Cardiac muscle cell (in vitro differentiated cells and primary cell): ENCODE results near the gene CYB5R2. TPM values are rescaled to one million over a fixed set of nuclear protein-coding genes. Genes with fewer than 3 reads are reported as not detected.
A peak's percentile ranks its signal among the peaks of the same experiment; 100 is the strongest.

Experiments used
- DNase-seq, 2 donors: peaks; one replicate each; pipeline versions ENCODE4 v3.0.0 to v3.0.0-alpha.2; 2010 to 2017; ENCODE audit warnings: low read depth in 1 of 2, low spot score in 1 of 2
- H3K27ac ChIP-seq: fragments of 200-600 bp; sonication (generic); 2 replicates; pipeline ENCODE4 v1.5.1; 2016
- H3K27me3 ChIP-seq: fragments of 200-600 bp; sonication (generic); 2 replicates; pipeline ENCODE4 v1.6.0; 2016; ENCODE audit warnings: control low read depth
- H3K36me3 ChIP-seq: fragments of 200-600 bp; sonication (generic); 2 replicates; pipeline ENCODE4 v1.5.1; 2016; ENCODE audit warnings: control low read depth
- H3K4me1 ChIP-seq: fragments of 200-600 bp; sonication (generic); 2 replicates; pipeline ENCODE4 v1.8.1; 2017; ENCODE audit warnings: low read depth, mild to moderate bottlenecking, mixed run types
- H3K4me3 ChIP-seq: fragments of 200-600 bp; sonication (generic); 2 replicates; pipeline ENCODE4 v1.5.1; 2016; ENCODE audit warnings: mild to moderate bottlenecking
- H3K9me3 ChIP-seq: fragments of 200-600 bp; sonication (generic); 2 replicates; pipeline ENCODE4 v1.5.1; 2017; ENCODE audit warnings: low read depth, mild to moderate bottlenecking, control low read depth
- polyA plus RNA-seq: library from polyadenylated mRNA; unstranded; fragments of >200 nt; fragmentation: Nextera tagmentation; extraction: Ambion mirVana; gene quantifications from 2 replicates; pipeline ENCODE4 v1.2.1, GENCODE V29; 2016
- total RNA-seq: library from RNA; depleted of rRNA; stranded (reverse); fragments of >200 nt; gene quantifications from 2 replicates; pipeline ENCODE4 v1.2.3, GENCODE V29; 2016
- TF ChIP-seq, protein P1 (sequence below): IDR thresholded peaks from 2 replicates; pipeline ENCODE4 v1.5.1; 2012; ENCODE audit warnings: low read depth, mild to moderate bottlenecking, low read length

CYB5R2 gene
- total and polyA plus RNA-seq, 2 experiments from 2014 or later = 4.1 to 4.5 TPM

- H3K4me1 ChIP-seq = no peaks in the 10 kb centered on the region
- DNase-seq = no peak
- H3K4me3 ChIP-seq = no peak overlapping the region
- no peaks in the 10 kb centered on the region for H3K27me3 ChIP-seq
- no peaks in the 10 kb centered on the region for H3K36me3 ChIP-seq
- H3K27ac ChIP-seq = no peak overlapping the region
- TF ChIP-seq, protein P1, sequence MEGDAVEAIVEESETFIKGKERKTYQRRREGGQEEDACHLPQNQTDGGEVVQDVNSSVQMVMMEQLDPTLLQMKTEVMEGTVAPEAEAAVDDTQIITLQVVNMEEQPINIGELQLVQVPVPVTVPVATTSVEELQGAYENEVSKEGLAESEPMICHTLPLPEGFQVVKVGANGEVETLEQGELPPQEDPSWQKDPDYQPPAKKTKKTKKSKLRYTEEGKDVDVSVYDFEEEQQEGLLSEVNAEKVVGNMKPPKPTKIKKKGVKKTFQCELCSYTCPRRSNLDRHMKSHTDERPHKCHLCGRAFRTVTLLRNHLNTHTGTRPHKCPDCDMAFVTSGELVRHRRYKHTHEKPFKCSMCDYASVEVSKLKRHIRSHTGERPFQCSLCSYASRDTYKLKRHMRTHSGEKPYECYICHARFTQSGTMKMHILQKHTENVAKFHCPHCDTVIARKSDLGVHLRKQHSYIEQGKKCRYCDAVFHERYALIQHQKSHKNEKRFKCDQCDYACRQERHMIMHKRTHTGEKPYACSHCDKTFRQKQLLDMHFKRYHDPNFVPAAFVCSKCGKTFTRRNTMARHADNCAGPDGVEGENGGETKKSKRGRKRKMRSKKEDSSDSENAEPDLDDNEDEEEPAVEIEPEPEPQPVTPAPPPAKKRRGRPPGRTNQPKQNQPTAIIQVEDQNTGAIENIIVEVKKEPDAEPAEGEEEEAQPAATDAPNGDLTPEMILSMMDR = no peak
- H3K9me3 ChIP-seq = no peaks in the 10 kb centered on the region
Observed at GRCh38 chr11:7638710-7639642, 34.3 kb downstream of the CYB5R2 start.

DNA sequence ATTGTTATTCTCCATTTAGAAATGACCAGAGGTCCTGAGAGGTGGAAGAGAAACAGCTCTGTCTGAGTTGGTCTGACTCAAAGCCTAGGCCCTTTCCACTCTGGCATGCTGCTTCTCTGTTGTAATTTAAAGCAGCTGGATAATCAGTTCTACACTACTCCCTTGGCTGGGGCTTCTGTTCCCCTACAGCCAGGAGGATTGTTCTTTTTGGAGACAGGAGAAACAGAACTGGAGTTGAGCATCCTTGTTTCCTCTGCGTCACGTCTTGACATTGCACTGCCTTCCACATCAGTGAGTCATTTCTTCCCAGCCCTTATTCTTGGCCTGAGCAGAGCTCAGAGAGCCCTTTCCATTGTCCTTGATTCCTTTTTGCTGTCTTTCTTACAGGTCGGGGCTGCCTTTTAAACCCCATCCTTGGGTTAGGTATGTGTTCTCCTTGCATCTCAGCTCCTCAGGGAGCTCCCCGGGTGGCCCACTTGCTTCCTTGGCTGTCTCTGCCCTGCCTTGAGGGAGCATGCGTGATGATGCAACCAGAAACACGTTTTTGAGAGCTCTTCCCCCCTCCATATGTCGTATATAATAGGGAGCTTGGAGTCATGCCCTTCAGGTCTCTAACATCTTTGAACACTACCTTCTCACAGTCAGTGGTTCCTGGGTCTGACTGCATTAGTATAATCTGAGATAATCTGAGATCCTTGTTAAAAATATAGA lies 35.7 kb downstream of the CYB5R2 start:
- no peak overlapping the region for H3K27ac ChIP-seq
- no peak overlapping the region for H3K4me3 ChIP-seq
- H3K4me1 ChIP-seq = no peaks in the 10 kb centered on the region
- TF ChIP-seq, protein P1 = no peak
- DNase-seq = peak in 1 of 2 donors; percentile 95
- no peaks in the 10 kb centered on the region for H3K36me3 ChIP-seq
- no peaks in the 10 kb centered on the region for H3K27me3 ChIP-seq
- H3K9me3 ChIP-seq = no peaks in the 10 kb centered on the region

- Histone ChIP-seq H3K27me3 (no peaks in the 10 kb centered on the region), H3K36me3 (no peaks in the 10 kb centered on the region), H3K27ac (no peak overlapping the region), H3K9me3 (no peaks in the 10 kb centered on the region), H3K4me1 (no peaks in the 10 kb centered on the region), H3K4me3 (no peak overlapping the region)
- TF ChIP-seq, protein P1 = no peak
- DNase-seq = no peak
Observed at GRCh38 chr11:7636350-7636749, 37.0 kb downstream of the CYB5R2 start.

DNA sequence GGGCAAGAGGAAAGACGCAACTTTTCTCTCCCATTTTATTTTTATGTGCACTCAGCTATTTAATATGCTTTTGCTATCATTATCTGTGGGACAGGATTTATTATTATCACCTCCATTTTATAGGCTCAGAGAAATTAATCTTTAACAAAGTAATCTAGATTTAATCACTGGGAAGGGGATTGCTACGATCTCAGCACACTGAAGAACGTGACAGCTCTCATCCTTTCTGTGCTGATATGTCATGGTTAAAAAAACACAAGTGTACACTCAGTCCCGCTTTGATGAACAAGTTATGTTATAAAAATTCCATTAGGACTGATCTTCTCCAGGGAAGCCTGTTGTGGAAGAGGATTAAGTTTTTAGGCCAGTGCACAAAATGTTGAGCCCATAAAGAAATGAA lies 37.6 kb downstream of the CYB5R2 start:
- TF ChIP-seq, protein P1 = no peak
- Histone ChIP-seq H3K36me3 (no peaks in the 10 kb centered on the region), H3K4me3 (no peak overlapping the region), H3K4me1 (no peaks in the 10 kb centered on the region), H3K9me3 (no peaks in the 10 kb centered on the region), H3K27me3 (no peaks in the 10 kb centered on the region), H3K27ac (no peak overlapping the region)
- DNase-seq = no peak

- Histone ChIP-seq H3K27me3 (no peaks in the 10 kb centered on the region), H3K4me3 (no peak overlapping the region), H3K27ac (no peak overlapping the region), H3K36me3 (no peaks in the 10 kb centered on the region), H3K4me1 (no peaks in the 10 kb centered on the region), H3K9me3 (no peaks in the 10 kb centered on the region)
- TF ChIP-seq, protein P1 = no peak
- DNase-seq = no peak
Observed at GRCh38 chr11:7635137-7635536, 38.2 kb downstream of the CYB5R2 start.
